ENCODE data around the gene CEP250.

- TF ChIP-seq EZH2phosphoT487 (IDR thresholded peaks at IDR 0.05; ENCODE audit: insufficient read depth, low read depth) = no peak
- TF ChIP-seq EZH2 (IDR thresholded peaks at IDR 0.05; ENCODE audit: insufficient read depth, poor library complexity, severe bottlenecking) = no peak
Measured at GRCh38 chr20:35511814-35512420, 56.5 kb downstream of the CEP250 start.

All from GM23248 (cell line).